Measurements from ENCODE around the gene ADAM12. TPM values are rescaled to one million over a fixed set of nuclear protein-coding genes. Genes with fewer than 3 reads are reported as not detected.

Gene ADAM12
- total RNA-seq, 1 donor from 2014 or later, result 100 TPM

DNA sequence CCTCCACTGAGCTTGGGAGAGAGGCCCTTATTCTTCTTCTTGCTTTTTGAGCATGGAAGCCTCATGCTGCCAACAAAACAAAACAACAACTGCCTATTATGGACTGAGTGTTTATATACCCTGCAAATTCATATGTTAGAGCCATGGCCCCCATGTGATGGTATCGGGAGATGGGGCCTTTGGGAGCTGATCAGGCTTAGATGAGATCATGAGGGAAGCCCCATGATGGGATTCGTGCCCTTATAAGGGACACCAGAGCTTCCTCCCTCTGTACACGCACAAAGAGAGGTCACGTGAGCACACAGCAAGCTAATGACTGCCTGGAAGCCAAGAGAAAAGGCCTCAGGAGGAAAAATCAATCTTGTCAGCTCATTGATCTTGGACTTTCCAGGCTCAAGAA lies 256.9 kb downstream of the ADAM12 start:
- H3K9ac ChIP-seq (ENCODE audit: low read length), result no peak overlapping the region

DNA sequence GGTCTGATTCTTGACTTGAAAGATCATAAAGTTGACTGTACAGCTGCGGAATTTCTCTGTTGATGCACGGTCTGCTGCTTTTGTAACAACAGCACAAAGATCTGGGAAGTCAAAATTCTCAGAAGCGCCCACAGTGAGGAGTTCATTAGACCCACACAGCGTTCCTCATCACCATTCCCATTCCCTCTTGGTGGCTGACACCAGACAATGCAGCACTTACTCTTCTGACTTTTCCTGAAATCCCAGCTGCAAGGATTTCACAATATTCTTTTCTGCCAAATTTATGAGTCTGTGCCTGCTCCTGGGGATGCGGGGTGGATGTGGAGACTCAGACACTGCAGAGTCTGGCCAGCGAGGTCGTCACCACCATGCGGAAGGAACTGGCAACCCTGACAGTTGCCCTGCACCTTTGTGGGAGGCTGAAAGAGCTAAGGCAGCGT lies 258.0 kb downstream of the ADAM12 start:
- Mint-ChIP-seq H3K36me3 (ENCODE audit: low read depth, unreplicated experiment) (peaks cover 31% of the 10 kb centered on the region), H3K4me3 (ENCODE audit: unreplicated experiment) (no peak overlapping the region), H3K27me3 (ENCODE audit: low read depth, unreplicated experiment) (no peaks in the 10 kb centered on the region), H3K9me3 (ENCODE audit: unreplicated experiment) (no peaks in the 10 kb centered on the region), H3K4me1 (ENCODE audit: low read depth, unreplicated experiment) (peaks cover 14% of the 10 kb centered on the region), H3K27ac (ENCODE audit: unreplicated experiment) (no peak overlapping the region)
- Histone ChIP-seq H3K9ac (ENCODE audit: low read length) (no peak overlapping the region), H2AFZ (ENCODE audit: low read depth, low read length) (no peak overlapping the region), H3K27ac (ENCODE audit: low read depth, low read length) (no peak overlapping the region), H3K4me2 (ENCODE audit: low read length) (no peak overlapping the region), H3K4me3 (ENCODE audit: insufficient read depth, low read depth, low read length) (no peak overlapping the region), H3K36me3 (ENCODE audit: insufficient read depth, low read length) (peaks cover 24% of the 10 kb centered on the region), H3K27me3 (ENCODE audit: insufficient read depth, low read length) (no peaks in the 10 kb centered on the region), H4K20me1 (ENCODE audit: insufficient read depth, low read length) (no peaks in the 10 kb centered on the region), H3K9me3 (ENCODE audit: insufficient read depth, low read depth, low read length) (no peaks in the 10 kb centered on the region), H3K79me2 (ENCODE audit: insufficient read depth, low read length) (peaks cover 5% of the 10 kb centered on the region), H3K4me1 (ENCODE audit: insufficient read depth, low read length) (peaks cover 17% of the 10 kb centered on the region)
- TF ChIP-seq, protein P1, sequence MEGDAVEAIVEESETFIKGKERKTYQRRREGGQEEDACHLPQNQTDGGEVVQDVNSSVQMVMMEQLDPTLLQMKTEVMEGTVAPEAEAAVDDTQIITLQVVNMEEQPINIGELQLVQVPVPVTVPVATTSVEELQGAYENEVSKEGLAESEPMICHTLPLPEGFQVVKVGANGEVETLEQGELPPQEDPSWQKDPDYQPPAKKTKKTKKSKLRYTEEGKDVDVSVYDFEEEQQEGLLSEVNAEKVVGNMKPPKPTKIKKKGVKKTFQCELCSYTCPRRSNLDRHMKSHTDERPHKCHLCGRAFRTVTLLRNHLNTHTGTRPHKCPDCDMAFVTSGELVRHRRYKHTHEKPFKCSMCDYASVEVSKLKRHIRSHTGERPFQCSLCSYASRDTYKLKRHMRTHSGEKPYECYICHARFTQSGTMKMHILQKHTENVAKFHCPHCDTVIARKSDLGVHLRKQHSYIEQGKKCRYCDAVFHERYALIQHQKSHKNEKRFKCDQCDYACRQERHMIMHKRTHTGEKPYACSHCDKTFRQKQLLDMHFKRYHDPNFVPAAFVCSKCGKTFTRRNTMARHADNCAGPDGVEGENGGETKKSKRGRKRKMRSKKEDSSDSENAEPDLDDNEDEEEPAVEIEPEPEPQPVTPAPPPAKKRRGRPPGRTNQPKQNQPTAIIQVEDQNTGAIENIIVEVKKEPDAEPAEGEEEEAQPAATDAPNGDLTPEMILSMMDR (IDR thresholded peaks at IDR 0.05; ENCODE audit: insufficient read depth, low read depth, low read length), result no peak
- no peak for TF ChIP-seq EZH2 (IDR thresholded peaks at IDR 0.05; ENCODE audit: insufficient read depth, low read length)
- DNase-seq (ENCODE audit: low read depth), result peak; percentile 68
- FAIRE-seq, result no peak

More for the DNA sequence above, 256.9 kb downstream of the ADAM12 start:
- peaks cover 24% of the 10 kb centered on the region for H3K36me3 ChIP-seq (ENCODE audit: insufficient read depth, low read length)
- no peak overlapping the region for H3K4me2 ChIP-seq (ENCODE audit: low read length)
- H3K27ac ChIP-seq (ENCODE audit: low read depth, low read length), result no peak overlapping the region
- FAIRE-seq, result no peak
- peak; percentile 47 for DNase-seq (ENCODE audit: low read depth)
- no peak overlapping the region for H3K27ac Mint-ChIP-seq (ENCODE audit: unreplicated experiment)
- peaks cover 14% of the 10 kb centered on the region for H3K4me1 Mint-ChIP-seq (ENCODE audit: low read depth, unreplicated experiment)
- no peaks in the 10 kb centered on the region for H3K9me3 Mint-ChIP-seq (ENCODE audit: unreplicated experiment)
- H3K27me3 ChIP-seq (ENCODE audit: insufficient read depth, low read length), result no peaks in the 10 kb centered on the region
- H4K20me1 ChIP-seq (ENCODE audit: insufficient read depth, low read length), result no peaks in the 10 kb centered on the region
- peaks cover 31% of the 10 kb centered on the region for H3K36me3 Mint-ChIP-seq (ENCODE audit: low read depth, unreplicated experiment)
- no peak overlapping the region for H3K4me3 ChIP-seq (ENCODE audit: insufficient read depth, low read depth, low read length)
- H2AFZ ChIP-seq (ENCODE audit: low read depth, low read length), result no peak overlapping the region
- peaks cover 17% of the 10 kb centered on the region for H3K4me1 ChIP-seq (ENCODE audit: insufficient read depth, low read length)
- H3K4me3 Mint-ChIP-seq (ENCODE audit: unreplicated experiment), result no peak overlapping the region
- TF ChIP-seq, protein P1 (IDR thresholded peaks at IDR 0.05; ENCODE audit: insufficient read depth, low read depth, low read length), result no peak
- TF ChIP-seq EZH2 (IDR thresholded peaks at IDR 0.05; ENCODE audit: insufficient read depth, low read length), result no peak
- no peaks in the 10 kb centered on the region for H3K9me3 ChIP-seq (ENCODE audit: insufficient read depth, low read depth, low read length)
- H3K27me3 Mint-ChIP-seq (ENCODE audit: low read depth, unreplicated experiment), result no peaks in the 10 kb centered on the region
- H3K79me2 ChIP-seq (ENCODE audit: insufficient read depth, low read length), result peaks cover 8% of the 10 kb centered on the region

DNA sequence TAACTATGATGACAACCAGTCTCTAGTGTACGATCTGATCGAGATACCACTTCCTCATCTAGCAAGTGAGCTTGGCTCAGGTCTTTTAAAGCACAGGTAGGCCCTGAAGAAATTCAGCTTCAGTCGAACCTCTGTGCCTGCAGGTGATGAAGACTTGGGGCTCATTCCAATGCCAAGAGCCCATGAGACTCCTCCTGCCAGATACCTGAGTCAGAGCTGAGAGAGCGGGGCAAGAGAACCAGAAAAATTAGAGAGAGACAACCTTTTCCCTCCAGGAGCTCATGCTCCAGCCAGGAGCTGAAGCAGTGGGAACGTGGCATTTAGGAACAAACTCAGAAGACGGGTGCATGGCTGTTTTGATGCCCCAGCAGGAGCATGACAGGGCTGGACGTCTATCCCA lies 259.3 kb downstream of the ADAM12 start:
- Histone ChIP-seq H4K20me1 (ENCODE audit: insufficient read depth, low read length) (no peaks in the 10 kb centered on the region), H2AFZ (ENCODE audit: low read depth, low read length) (no peak overlapping the region), H3K79me2 (ENCODE audit: insufficient read depth, low read length) (peaks cover 5% of the 10 kb centered on the region), H3K27me3 (ENCODE audit: insufficient read depth, low read length) (no peaks in the 10 kb centered on the region), H3K4me3 (ENCODE audit: insufficient read depth, low read depth, low read length) (no peak overlapping the region), H3K9ac (ENCODE audit: low read length) (no peak overlapping the region), H3K36me3 (ENCODE audit: insufficient read depth, low read length) (peaks cover 21% of the 10 kb centered on the region), H3K27ac (ENCODE audit: low read depth, low read length) (no peak overlapping the region), H3K9me3 (ENCODE audit: insufficient read depth, low read depth, low read length) (no peaks in the 10 kb centered on the region), H3K4me2 (ENCODE audit: low read length) (no peak overlapping the region), H3K4me1 (ENCODE audit: insufficient read depth, low read length) (peaks cover 5% of the 10 kb centered on the region)
- TF ChIP-seq EZH2 (IDR thresholded peaks at IDR 0.05; ENCODE audit: insufficient read depth, low read length), result no peak
- TF ChIP-seq, protein P1 (IDR thresholded peaks at IDR 0.05; ENCODE audit: insufficient read depth, low read depth, low read length), result no peak
- no peaks in the 10 kb centered on the region for H3K9me3 Mint-ChIP-seq (ENCODE audit: unreplicated experiment)
- H3K36me3 Mint-ChIP-seq (ENCODE audit: low read depth, unreplicated experiment), result peaks cover 29% of the 10 kb centered on the region
- DNase-seq (ENCODE audit: low read depth), result no peak
- no peak for FAIRE-seq
- no peak overlapping the region for H3K4me3 Mint-ChIP-seq (ENCODE audit: unreplicated experiment)
- H3K4me1 Mint-ChIP-seq (ENCODE audit: low read depth, unreplicated experiment), result peaks cover 9% of the 10 kb centered on the region
- no peaks in the 10 kb centered on the region for H3K27me3 Mint-ChIP-seq (ENCODE audit: low read depth, unreplicated experiment)
- no peak overlapping the region for H3K27ac Mint-ChIP-seq (ENCODE audit: unreplicated experiment)

Data from astrocyte (in vitro differentiated cells and primary cell).